Suprapubic skin (tissue), 4 donors: ENCODE measurements around the gene VCAM1. TPM values are rescaled to one million over a fixed set of nuclear protein-coding genes. Genes with fewer than 3 reads are reported as not detected.
A peak's percentile ranks its signal among the peaks of the same experiment; 100 is the strongest.

Experiments used
- DNase-seq, 2 donors: peaks; one replicate each; pipeline ENCODE4 v3.0.0-alpha.2; 2019; ENCODE audit warnings: low spot score in 2 of 2
- H3K27ac ChIP-seq: fragments of 200-600 bp; sonication (generic); one replicate; pipeline ENCODE4 v1.5.1; 2019
- H3K27me3 ChIP-seq: fragments of 200-600 bp; sonication (generic); one replicate; pipeline ENCODE4 v1.5.1; 2019
- H3K36me3 ChIP-seq: fragments of 200-600 bp; sonication (generic); one replicate; pipeline ENCODE4 v1.5.1; 2019
- H3K4me1 ChIP-seq: fragments of 200-600 bp; sonication (generic); one replicate; pipeline ENCODE4 v1.5.1; 2019
- H3K4me3 ChIP-seq: fragments of 200-600 bp; sonication (generic); one replicate; pipeline ENCODE4 v1.5.1; 2019; ENCODE audit warnings: mild to moderate bottlenecking
- H3K9me3 ChIP-seq: fragments of 200-600 bp; sonication (generic); one replicate; pipeline ENCODE4 v1.5.1; 2019
- CTCF ChIP-seq, 2 donors: fragments of 200-600 bp in 1 of 2; fragments of 450-650 bp in 1 of 2; sonication (generic) in 1 of 2; IDR thresholded peaks; one replicate each; pipeline ENCODE4 v1.5.1; 2016 to 2019; ENCODE audit warnings: antibody characterized with exemption in 2 of 2, mild to moderate bottlenecking in 1 of 2, moderate library complexity in 1 of 2
- EP300 ChIP-seq: sonication (generic); formaldehyde crosslinking; IDR thresholded peaks from one replicate; pipeline ENCODE4 v1.6.1; 2017; ENCODE audit warnings: antibody characterized with exemption
- POLR2A ChIP-seq, 2 donors: fragments of 450-650 bp; IDR thresholded peaks; one replicate each; pipeline ENCODE4 v1.6.1; 2017; ENCODE audit warnings: antibody characterized with exemption in 2 of 2, mild to moderate bottlenecking in 2 of 2, moderate library complexity in 2 of 2
- POLR2AphosphoS5 ChIP-seq, 3 donors: sonication (generic); formaldehyde crosslinking; IDR thresholded peaks; one replicate each; pipeline ENCODE4 v1.6.1; 2017; ENCODE audit warnings: antibody characterized with exemption in 3 of 3
- WGBS: methylation state at CpG from one replicate; pipeline ENCODE4 v1.1.5; 2018; 5-methylcytosine and 5-hydroxymethylcytosine counted together
- total RNA-seq, 4 donors: library from RNA; depleted of rRNA; stranded (reverse); fragments of >200 nt; gene quantifications; one replicate each; pipeline ENCODE4 v1.1.0, GENCODE V29; 2016

The VCAM1 gene
- total RNA-seq = 1 to 10 TPM in 2 of 4 donors, under 1 TPM in 2; 0.34 to 2.5 (median 1.5) TPM

GRCh38 chr1:100719490-100719889 is at the start of gene VCAM1:
VCAM1 (plus strand) TSS chr1:100719742; CDS start chr1:100719861, 119 bp downstream.
- Histone ChIP-seq H3K36me3 (no peaks in the 10 kb centered on the region), H3K4me1 (peaks cover 20% of the 10 kb centered on the region), H3K9me3 (no peaks in the 10 kb centered on the region), H3K27me3 (no peaks in the 10 kb centered on the region), H3K4me3 (peak within 1 kb of the TSS; percentile 16), H3K27ac (peak within 1 kb of the TSS; percentile 18)
- no peak for DNase-seq
- TF ChIP-seq POLR2AphosphoS5 (IDR thresholded peaks at IDR 0.05) (no peak), EP300 (no peak), POLR2A (IDR thresholded peaks at IDR 0.05) (no peak), CTCF (IDR thresholded peaks at IDR 0.05) (no peak)
- WGBS = 16% methylated on average over 7 of the region's 7 CpGs

- 79% methylated on average over 1 of the region's 1 CpG for WGBS
- no peak overlapping the region for H3K27ac ChIP-seq
- H3K36me3 ChIP-seq = no peaks in the 10 kb centered on the region
- no peaks in the 10 kb centered on the region for H3K27me3 ChIP-seq
- no peaks in the 10 kb centered on the region for H3K9me3 ChIP-seq
- DNase-seq = no peak
- no peaks in the 10 kb centered on the region for H3K4me1 ChIP-seq
- no peak overlapping the region for H3K4me3 ChIP-seq
- TF ChIP-seq POLR2A (IDR thresholded peaks at IDR 0.05) (no peak), CTCF (IDR thresholded peaks at IDR 0.05) (no peak), POLR2AphosphoS5 (IDR thresholded peaks at IDR 0.05) (no peak), EP300 (no peak)
Observed at GRCh38 chr1:100670083-100670482, 49.5 kb upstream of the VCAM1 start.

GRCh38 chr1:100671601-100672000 is 47.9 kb upstream of the VCAM1 start:
- Histone ChIP-seq H3K9me3 (no peaks in the 10 kb centered on the region), H3K27ac (no peak overlapping the region), H3K36me3 (no peaks in the 10 kb centered on the region), H3K27me3 (no peaks in the 10 kb centered on the region), H3K4me1 (no peaks in the 10 kb centered on the region), H3K4me3 (no peak overlapping the region)
- no peak for DNase-seq
- no peak for TF ChIP-seq POLR2AphosphoS5 (IDR thresholded peaks at IDR 0.05)
- TF ChIP-seq EP300 = no peak
- TF ChIP-seq CTCF (IDR thresholded peaks at IDR 0.05) = no peak
- no peak for TF ChIP-seq POLR2A (IDR thresholded peaks at IDR 0.05)

GRCh38 chr1:100683448-100684349 is 35.8 kb upstream of the VCAM1 start:
- 72% methylated on average over 2 of the region's 2 CpGs for WGBS
- no peaks in the 10 kb centered on the region for H3K4me1 ChIP-seq
- DNase-seq = no peak
- TF ChIP-seq EP300 (no peak), POLR2AphosphoS5 (IDR thresholded peaks at IDR 0.05) (no peak), CTCF (IDR thresholded peaks at IDR 0.05) (no peak), POLR2A (IDR thresholded peaks at IDR 0.05) (no peak)
- no peaks in the 10 kb centered on the region for H3K27me3 ChIP-seq
- H3K4me3 ChIP-seq = no peak overlapping the region
- H3K36me3 ChIP-seq = no peaks in the 10 kb centered on the region
- no peaks in the 10 kb centered on the region for H3K9me3 ChIP-seq
- H3K27ac ChIP-seq = no peak overlapping the region

GRCh38 chr1:100699744-100700143 is 19.8 kb upstream of the VCAM1 start:
- Histone ChIP-seq H3K4me3 (no peak overlapping the region), H3K9me3 (peaks cover 5% of the 10 kb centered on the region), H3K36me3 (no peaks in the 10 kb centered on the region), H3K27ac (no peak overlapping the region), H3K27me3 (no peaks in the 10 kb centered on the region), H3K4me1 (no peaks in the 10 kb centered on the region)
- WGBS = 79% methylated on average over 1 of the region's 1 CpG
- no peak for TF ChIP-seq EP300
- DNase-seq = no peak
